Measurements from ENCODE around the gene LAMA3.

Gene LAMA3

GRCh38 chr18:23650968-23651927 is 38.0 kb upstream of the LAMA3 start:
- Histone ChIP-seq H3K27ac (no peak overlapping the region), H3K36me3 (no peaks in the 10 kb centered on the region), H3K4me3 (no peak overlapping the region), H3K27me3 (no peaks in the 10 kb centered on the region), H3K9me3 (no peaks in the 10 kb centered on the region), H3K4me1 (no peaks in the 10 kb centered on the region)
- intact Hi-C loops (cut with DNase I; ENCODE audit: low total_unique reads), result no loop called here
- no peak for TF ChIP-seq CTCF (IDR thresholded peaks at IDR 0.05)
- no peak for DNase-seq

- intact Hi-C loops (cut with DNase I; ENCODE audit: low total_unique reads), result no loop called here
- Histone ChIP-seq H3K4me3 (no peak overlapping the region), H3K9me3 (no peaks in the 10 kb centered on the region), H3K36me3 (no peaks in the 10 kb centered on the region), H3K4me1 (no peaks in the 10 kb centered on the region), H3K27me3 (no peaks in the 10 kb centered on the region), H3K27ac (no peak overlapping the region)
- DNase-seq, result no peak
- TF ChIP-seq CTCF (IDR thresholded peaks at IDR 0.05), result no peak
Measured at GRCh38 chr18:23652232-23652631, 37.0 kb upstream of the LAMA3 start.

- intact Hi-C loops (cut with DNase I; ENCODE audit: low total_unique reads), result no loop called here
- no peaks in the 10 kb centered on the region for H3K9me3 ChIP-seq
- peaks cover 0 to 14% of the 10 kb centered on the region in 2 donors for H3K27me3 ChIP-seq
- no peak for TF ChIP-seq CTCF (IDR thresholded peaks at IDR 0.05)
- no peak overlapping the region for H3K4me3 ChIP-seq
- no peak for DNase-seq
- H3K4me1 ChIP-seq, result peaks cover 0 to 15% (median 8%) of the 10 kb centered on the region in 4 donors
- H3K27ac ChIP-seq, result no peak overlapping the region
- no peaks in the 10 kb centered on the region for H3K36me3 ChIP-seq
Measured at GRCh38 chr18:23658285-23658684, 31.0 kb upstream of the LAMA3 start.

GRCh38 chr18:23661735-23662308 is 27.4 kb upstream of the LAMA3 start:
- Histone ChIP-seq H3K36me3 (no peaks in the 10 kb centered on the region), H3K4me1 (peaks cover 0 to 17% (median 11%) of the 10 kb centered on the region in 4 donors), H3K9me3 (no peaks in the 10 kb centered on the region), H3K4me3 (peak overlapping the region; percentile 56 to 66), H3K27me3 (peaks cover 0 to 14% of the 10 kb centered on the region in 2 donors), H3K27ac (peak overlapping the region in 1 of 2 donors; percentile 27)
- intact Hi-C loops (cut with DNase I; ENCODE audit: low total_unique reads), result no loop called here
- no peak for DNase-seq
- TF ChIP-seq CTCF (IDR thresholded peaks at IDR 0.05), result no peak

- Histone ChIP-seq H3K9me3 (no peaks in the 10 kb centered on the region), H3K4me3 (peak within 1 kb of the TSS; percentile 56 to 66), H3K4me1 (peaks cover 0 to 17% (median 11%) of the 10 kb centered on the region in 4 donors), H3K36me3 (no peaks in the 10 kb centered on the region), H3K27me3 (peaks cover 0 to 14% of the 10 kb centered on the region in 2 donors), H3K27ac (peak within 1 kb of the TSS in 1 of 2 donors; percentile 27)
- DNase-seq, result no peak
- no peak for TF ChIP-seq CTCF (IDR thresholded peaks at IDR 0.05)
- intact Hi-C loops (cut with DNase I; ENCODE audit: low total_unique reads), result no loop called here
Measured at GRCh38 chr18:23662309-23663263, 26.7 kb upstream of the LAMA3 start, which contains the start of gene ANKRD29. Gene ANKRD29, minus strand, starts transcription at chr18:23662911. Its CDS starts 181 bp downstream, at chr18:23662730.
